Gastroesophageal sphincter (tissue), 3 donors: ENCODE measurements around the gene ADAT3.

Source experiments
- CTCF ChIP-seq, 4 experiments: fragments of 200-600 bp in 2 of 4; fragments of 450-650 bp in 2 of 4; sonication (generic) in 1 of 4; IDR thresholded peaks; one replicate each; pipeline ENCODE4 v1.5.1; 2017 to 2019; ENCODE audit warnings: antibody characterized with exemption in 4 of 4, mild to moderate bottlenecking in 2 of 4, moderate library complexity in 2 of 4
- POLR2AphosphoS5 ChIP-seq: sonication (generic); formaldehyde crosslinking; IDR thresholded peaks from one replicate; pipeline ENCODE4 v1.6.1; 2017; ENCODE audit warnings: antibody characterized with exemption

DNA sequence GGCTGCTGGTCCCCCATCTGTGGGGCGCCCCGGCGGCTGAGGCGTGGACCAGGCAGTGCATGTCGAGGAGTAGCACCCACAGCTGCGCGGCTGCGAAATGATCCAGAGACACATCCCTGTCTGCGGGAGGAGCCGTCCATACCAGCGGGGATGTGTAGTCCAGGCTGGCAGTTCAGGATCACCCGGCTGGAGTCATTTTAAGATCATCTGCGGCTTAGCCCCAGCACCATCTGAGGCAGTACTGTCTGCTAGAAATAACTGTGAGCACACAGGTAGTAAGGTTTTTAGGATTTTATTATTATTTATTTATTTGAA lies 3.1 kb downstream of the ADAT3 start:
- TF ChIP-seq POLR2AphosphoS5: no peak
- no peak for TF ChIP-seq CTCF (IDR thresholded peaks at IDR 0.05)
